ENCODE data around the gene NSF.
"Not testable (repeated sequence)": the region's sequence is repeated elsewhere in the genome, so short reads cannot be mapped to it uniquely, and the experiment has no call there.

NSF gene

GRCh38 chr17:46742565-46743270 lies 152.2 kb downstream of the NSF start:
- TF ChIP-seq, protein P1, sequence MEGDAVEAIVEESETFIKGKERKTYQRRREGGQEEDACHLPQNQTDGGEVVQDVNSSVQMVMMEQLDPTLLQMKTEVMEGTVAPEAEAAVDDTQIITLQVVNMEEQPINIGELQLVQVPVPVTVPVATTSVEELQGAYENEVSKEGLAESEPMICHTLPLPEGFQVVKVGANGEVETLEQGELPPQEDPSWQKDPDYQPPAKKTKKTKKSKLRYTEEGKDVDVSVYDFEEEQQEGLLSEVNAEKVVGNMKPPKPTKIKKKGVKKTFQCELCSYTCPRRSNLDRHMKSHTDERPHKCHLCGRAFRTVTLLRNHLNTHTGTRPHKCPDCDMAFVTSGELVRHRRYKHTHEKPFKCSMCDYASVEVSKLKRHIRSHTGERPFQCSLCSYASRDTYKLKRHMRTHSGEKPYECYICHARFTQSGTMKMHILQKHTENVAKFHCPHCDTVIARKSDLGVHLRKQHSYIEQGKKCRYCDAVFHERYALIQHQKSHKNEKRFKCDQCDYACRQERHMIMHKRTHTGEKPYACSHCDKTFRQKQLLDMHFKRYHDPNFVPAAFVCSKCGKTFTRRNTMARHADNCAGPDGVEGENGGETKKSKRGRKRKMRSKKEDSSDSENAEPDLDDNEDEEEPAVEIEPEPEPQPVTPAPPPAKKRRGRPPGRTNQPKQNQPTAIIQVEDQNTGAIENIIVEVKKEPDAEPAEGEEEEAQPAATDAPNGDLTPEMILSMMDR (IDR thresholded peaks at IDR 0.05): no peak
- no peak for DNase-seq (ENCODE audit: low spot score)
- Histone ChIP-seq H3K4me3 (no peak overlapping the region), H3K27ac (no peak overlapping the region)

GRCh38 chr17:46744441-46744840 lies 154.0 kb downstream of the NSF start:
- DNase-seq (ENCODE audit: low spot score): no peak
- TF ChIP-seq, protein P1 (IDR thresholded peaks at IDR 0.05): no peak
- H3K4me3 ChIP-seq: no peak overlapping the region
- no peak overlapping the region for H3K27ac ChIP-seq

DNA sequence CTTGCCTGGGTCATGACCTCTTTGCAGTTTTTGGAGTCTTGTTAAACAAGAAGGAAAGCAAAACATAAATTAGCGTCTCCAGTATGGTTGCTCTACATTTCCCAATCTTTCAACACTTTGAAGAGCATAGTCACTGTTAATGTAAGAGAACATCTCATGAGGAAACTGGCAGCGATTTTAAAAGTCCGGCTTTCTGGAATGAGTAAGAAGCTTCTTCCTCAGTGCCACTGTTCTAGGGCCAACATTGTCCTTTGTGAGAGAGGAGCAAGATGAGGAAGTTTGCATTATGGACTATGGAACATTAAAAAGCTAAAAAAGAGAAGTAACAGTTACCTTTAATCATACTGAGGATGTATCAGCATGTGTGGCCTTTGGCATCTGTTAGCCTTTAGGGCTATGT lies 154.9 kb downstream of the NSF start:
- no peak overlapping the region for H3K27ac ChIP-seq
- no peak overlapping the region for H3K4me3 ChIP-seq
- no peak for DNase-seq (ENCODE audit: low spot score)
- TF ChIP-seq, protein P1 (IDR thresholded peaks at IDR 0.05): no peak

- DNase-seq (ENCODE audit: low spot score): no peak
- Histone ChIP-seq H3K27ac (no peak overlapping the region), H3K4me3 (no peak overlapping the region)
- TF ChIP-seq, protein P1 (IDR thresholded peaks at IDR 0.05): no peak
These were observed 161.0 kb downstream of the NSF start for GRCh38 chr17:46751425-46751824.

- Histone ChIP-seq H3K27ac (no peak overlapping the region), H3K4me3 (no peak overlapping the region)
- TF ChIP-seq, protein P1 (IDR thresholded peaks at IDR 0.05): no peak
- no peak for DNase-seq (ENCODE audit: low spot score)
These were observed 163.3 kb downstream of the NSF start for GRCh38 chr17:46753776-46754175.

GRCh38 chr17:46756081-46756735 lies 165.7 kb downstream of the NSF start:
- TF ChIP-seq, protein P1 (IDR thresholded peaks at IDR 0.05): no peak
- Histone ChIP-seq H3K4me3 (no peak overlapping the region), H3K27ac (no peak overlapping the region)
- DNase-seq (ENCODE audit: low spot score): no peak

GRCh38 chr17:46756861-46757260 lies 166.4 kb downstream of the NSF start:
- H3K4me3 ChIP-seq: no peak overlapping the region
- no peak for DNase-seq (ENCODE audit: low spot score)
- TF ChIP-seq, protein P1 (IDR thresholded peaks at IDR 0.05): no peak
- no peak overlapping the region for H3K27ac ChIP-seq

- not testable (repeated sequence) for H3K4me3 ChIP-seq; H3K27ac ChIP-seq; DNase-seq (ENCODE audit: low spot score)
These were observed 167.1 kb downstream of the NSF start for GRCh38 chr17:46757588-46757987.
